ENCODE measurements around the gene TRIM44.
"Not testable (repeated sequence)": the region's sequence is repeated elsewhere in the genome, so short reads cannot be mapped to it uniquely, and the experiment has no call there.

TRIM44 gene

DNA sequence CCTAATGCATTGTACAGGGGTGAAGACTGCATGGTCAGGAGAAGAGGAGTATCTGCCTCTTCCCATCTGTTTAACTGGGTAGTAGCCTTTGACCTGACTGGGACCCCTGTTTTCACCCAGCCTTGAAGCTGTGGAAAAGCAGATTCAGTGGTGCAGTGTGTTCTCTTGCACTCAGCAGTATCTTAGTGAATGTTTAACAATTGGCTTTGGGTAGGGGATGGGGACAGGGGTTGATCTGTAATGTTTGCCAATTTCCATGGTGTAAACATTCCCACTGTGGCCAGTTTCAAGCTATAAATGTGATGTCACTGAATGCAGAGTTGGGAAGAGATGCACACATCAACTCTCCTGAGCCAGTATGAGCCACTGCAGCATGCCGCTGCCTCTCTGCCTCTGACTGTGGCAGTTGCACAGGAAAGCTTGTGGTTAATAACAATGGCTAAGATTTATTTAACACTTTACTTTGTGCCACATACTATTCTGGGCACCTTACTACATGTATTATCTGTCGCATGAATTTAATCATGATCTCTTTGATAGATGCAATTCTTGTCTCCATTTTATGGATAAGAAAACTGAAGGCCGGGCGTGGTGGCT lies 28.6 kb upstream of the TRIM44 start:
- no peak for DNase-seq

DNA sequence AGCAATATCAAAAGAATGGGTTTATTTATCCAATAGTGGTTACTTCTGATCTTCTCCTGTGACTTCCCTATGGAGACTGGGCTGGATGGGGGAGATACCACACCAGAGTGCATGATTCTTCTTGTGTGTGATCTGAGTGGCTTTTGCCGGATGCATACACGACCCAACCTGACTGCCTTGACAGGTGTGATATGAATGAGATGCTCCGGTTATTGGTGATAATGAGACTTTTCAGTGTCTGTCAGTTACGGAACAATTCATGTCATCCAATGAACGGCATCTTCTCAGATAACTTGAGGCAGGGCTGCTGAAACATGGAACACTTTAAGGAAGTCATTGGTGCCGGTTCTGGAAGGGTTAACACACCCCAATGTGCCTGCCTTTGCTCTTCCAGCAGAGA lies 26.6 kb upstream of the TRIM44 start:
- DNase-seq = no peak

DNA sequence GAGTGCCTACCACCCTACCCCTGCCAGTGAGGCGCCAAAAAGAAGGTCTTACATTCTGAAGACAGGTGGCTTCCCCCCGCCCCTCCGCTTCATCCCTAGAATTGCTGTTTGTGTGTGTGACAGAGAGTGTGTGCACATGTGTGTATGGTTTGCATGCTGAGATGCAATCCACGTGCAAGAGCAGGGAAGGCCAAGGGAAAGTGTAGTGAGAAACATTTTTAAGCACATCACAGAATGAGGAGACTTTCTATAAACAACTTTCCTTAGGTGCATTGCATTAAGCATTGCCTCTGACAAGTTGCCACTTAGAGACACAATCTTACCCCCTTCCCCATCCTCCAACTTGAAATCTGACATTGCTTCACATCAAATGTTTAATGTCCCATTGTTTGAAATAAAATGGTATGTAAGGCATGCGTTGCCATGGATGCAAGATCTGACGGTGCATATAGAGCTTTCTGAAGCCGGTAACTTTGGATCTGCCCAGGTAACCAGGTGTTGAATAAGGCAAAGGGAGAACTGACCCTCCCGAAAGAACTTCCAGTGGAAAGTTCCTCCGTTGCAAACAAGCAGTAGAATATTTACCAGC lies 22.9 kb upstream of the TRIM44 start:
- DNase-seq = no peak

DNA sequence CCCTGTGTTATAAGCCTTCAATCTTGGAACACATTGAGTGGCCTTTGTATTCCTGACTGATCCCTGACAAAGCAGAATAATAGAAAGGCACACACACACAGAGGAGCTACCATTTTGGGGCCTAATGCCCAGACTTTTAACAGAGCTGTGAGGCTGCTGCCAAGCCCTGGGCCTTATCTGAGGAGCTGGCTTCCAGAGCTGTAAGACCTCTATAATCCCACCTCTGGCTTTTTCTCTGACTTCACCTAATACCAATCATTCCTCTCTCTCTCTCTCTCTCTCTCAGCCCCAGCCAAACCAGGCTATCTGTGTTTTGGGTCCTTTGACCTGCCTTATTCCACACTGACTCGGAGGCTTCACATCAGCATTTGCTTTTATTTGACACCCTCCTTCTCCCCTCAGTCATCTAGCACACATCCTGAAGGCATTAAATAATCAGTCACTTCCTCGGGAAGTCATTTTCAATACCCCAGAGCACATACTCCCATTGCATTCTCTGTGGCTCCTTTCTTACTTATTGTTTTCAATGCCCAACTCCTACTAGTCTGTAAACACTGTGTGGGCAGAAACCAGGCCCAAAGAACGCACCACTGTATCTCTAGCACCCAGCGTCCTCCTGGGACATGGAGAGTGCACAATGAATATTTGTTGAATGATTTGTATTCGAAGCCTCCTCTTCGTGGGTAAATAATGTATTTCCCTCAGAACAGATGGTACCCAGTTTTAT lies 21.2 kb upstream of the TRIM44 start:
- DNase-seq = no peak

DNA sequence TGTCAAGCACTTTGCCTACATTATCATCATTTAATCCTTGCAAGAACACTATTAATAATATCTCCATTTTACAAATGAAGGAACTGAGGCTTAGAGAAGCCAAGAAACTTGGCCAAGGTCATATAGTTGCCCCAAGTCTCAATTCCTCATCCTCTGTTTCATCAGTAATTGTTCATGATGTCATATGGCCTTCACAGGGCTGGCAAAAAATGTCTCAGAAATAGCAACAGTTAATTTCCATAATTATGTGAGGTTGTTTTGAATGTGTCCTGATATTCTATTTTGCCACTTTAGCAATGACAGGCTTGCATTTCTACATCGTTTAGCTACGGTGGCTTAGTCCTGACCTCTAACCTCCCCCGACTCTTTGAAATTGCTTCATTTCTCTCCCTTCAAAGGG lies 20.6 kb upstream of the TRIM44 start:
- DNase-seq = no peak

DNA sequence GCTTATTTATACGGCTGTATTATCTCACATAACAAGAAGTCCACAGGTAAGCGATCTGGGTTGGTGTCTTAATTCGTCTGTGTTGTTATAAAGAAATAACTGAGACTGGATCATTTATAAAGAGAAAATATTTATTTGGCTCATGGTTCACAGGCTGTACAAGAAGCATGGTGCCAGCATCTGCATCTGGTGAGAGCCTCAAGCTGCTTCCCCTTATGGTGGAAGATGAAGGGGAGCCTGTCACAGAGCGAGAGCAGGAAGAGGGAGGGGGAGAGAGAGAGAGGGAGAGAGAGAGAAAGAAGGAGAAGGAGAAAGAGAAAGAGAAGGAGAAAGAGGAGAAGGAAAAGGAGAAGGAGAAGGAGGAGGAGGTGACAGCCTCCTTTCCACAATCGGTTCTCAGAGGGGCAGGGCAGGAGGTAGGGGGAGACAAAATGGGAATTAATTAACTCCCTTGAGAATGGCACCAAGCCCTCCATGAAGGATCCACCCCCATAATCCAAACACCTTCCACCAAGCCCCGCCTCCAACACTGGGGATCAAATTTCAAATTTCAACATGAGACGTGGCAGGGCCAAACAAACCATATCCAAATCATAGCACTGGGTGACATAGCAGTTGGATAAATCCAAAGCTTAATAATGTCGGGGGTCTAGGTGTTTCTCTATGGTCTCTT lies 15.0 kb upstream of the TRIM44 start:
- no peak for DNase-seq

DNA sequence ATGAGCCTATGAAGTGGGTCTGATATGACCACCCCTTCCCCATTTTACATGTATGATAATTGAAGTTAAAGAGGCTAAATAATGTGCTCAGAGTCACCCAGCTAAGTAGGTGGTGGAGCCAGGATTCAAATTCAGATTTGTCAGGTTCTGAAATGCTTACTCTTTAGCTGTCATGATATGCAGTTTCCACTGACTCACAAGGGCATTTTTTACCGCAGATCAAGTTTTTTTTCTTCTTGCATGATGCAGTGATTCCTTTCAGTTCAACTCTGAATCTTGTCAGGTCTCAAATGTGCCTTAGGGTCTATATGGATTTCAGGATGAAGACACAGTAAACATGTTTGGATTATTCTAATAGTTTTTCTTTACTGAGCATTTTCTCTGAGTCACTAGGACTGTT lies 12.6 kb upstream of the TRIM44 start:
- no peak for DNase-seq

DNA sequence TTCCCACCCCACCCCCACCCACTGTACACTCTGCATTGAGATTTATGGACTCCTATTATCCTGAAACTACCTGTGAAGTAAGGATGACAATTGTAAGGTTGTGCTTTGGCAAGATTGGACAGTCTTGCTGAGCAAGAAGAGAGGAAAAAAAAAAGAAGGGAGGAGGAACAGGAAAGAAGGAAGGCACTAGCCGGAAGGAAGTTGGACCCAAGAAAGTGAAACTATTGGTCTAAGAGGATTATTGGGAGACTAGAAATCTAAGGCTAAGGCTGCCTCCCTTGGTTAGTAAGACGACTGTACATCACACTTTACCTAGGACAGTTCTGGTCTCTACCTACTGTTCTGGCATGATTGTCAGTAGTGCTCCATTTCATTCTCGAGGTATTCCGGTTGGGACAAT lies 12.1 kb upstream of the TRIM44 start:
- DNase-seq = no peak

DNA sequence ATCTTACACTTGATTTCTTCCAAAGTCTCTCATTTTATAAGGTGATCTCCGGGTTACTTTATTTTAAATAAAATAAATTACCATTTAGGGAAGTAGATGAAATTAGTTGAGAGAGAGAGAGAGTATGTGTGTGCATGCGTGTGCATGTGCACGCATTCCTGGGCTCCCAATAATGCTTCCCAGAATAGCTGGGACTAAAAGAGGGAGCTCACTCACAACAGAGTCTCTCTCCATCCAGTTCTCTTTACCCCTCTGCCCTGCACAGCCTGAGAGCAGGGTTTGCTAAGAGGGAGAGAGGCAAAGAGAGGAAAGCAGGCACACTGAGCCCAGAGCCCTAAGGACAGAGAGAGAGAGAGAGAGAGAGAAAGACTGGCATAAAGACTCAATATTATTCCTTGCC lies 11.3 kb upstream of the TRIM44 start:
- no peak for DNase-seq

DNA sequence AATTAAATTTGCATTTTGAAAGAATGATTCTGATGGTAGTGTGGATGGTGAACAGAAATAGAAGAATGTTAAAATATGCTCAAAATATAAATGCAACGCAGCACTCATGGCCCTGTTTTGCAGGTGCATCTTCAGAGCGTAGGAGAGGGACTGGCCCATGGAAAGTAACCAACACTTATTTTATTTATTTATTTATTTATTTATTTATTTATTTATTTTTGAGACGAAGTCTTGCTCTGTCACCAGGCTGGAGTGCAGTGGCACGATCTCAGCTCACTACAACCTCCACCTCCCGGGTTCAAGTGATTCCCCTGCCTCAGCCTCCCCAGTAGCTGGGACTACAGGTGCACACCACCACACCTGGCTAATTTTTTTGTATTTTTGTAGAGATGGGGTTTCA lies 9.8 kb upstream of the TRIM44 start:
- not testable (repeated sequence) for DNase-seq

DNA sequence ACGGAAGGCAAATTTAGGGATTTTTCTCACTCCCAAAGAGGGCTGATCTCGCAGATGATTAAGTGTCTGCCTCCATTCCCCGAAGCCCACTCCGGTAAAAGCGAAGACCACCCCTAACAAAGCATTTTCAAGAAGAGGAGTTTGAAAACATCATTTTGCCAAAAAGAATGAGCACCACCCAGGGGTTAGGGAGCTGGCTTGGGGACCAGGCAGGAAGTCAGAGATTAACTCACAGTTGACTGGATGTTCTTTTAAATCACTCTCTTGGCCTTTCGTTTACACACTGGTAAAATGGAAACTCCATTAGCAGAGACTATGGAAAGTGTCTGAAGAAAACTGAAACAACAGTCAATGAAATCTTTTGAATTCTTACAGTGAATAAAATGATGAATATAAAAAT lies 7.9 kb upstream of the TRIM44 start:
- no peak for DNase-seq

DNA sequence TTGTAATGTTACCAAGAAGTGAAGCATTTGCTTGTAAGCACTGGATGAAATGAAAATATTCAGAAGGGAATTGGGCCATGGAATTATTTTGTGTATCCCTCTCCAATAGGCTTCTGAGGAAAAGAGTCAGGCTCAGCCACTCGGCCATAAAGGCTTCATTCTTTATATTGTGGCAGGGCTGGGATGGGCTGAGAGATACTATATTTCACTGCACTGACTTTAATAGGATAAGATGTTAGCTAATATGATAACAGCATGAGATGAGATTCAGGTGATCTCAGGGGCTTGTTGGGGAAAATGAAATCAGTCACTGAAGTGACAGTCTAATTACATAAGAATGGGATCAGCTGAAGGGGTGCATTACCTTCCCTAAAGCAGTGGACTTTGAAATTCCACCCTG lies 7.3 kb upstream of the TRIM44 start:
- no peak for DNase-seq

DNA sequence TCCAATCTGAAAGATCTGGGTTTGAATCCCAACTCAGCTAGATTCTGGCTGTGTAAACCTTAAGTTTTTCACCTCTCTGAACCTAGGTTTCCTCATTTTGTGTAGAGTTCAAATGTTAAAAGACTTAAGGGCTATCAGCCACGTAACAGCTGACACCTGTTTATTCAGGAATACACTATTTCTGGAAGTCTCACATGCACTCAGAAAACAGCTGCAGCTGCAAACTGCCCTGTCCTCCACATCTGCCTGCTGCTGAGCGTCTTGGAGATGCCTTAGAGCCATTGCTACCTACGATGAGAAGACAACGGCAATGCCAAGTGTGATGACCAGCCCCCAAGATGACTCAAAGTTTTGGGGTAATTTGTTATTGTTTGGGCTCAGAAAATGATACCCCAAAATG lies 6.7 kb upstream of the TRIM44 start:
- DNase-seq = no peak

DNA sequence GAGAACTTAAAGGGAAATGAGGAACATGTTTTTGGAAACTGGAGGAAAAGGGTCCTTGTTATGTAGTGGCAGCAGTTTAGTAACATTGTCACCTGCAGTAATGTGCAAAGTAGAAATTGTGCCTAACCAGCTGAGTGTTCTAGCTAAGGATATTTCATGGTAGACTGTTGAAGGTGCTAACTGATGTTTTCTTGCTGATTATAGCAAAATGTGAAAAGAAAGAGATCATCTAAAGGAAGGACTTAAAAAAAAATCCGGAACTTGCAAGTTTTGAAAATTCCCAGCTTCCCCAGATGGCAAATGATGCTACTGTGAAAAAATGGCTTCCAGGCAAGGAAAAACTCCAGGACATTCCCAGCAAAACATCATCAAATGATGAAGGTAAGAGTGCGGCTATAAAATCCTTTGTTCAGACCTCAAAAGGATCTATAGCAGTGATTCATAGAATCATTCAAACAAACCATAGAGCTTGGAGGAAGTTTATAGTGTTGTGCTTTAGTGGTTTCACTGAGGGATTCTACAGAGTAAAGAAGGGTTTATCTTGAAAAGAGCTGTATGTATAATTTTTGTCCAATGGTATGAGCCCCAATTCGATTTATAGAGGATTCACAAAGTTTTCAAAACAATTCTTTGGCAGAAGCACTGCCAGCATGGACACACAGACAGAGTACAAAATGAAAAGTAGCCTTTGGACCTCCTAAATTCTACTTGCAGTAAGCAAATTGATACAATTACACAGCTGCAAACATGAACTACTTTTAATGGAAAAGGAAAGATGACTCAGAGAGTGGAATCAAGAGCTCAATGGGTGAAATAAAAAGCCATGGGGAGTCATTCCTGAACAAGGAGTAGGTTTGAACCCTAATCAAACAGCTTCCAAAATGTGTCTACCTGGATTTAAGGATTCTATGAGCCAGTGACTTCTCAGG lies 4.3 kb upstream of the TRIM44 start:
- no peak for DNase-seq

DNA sequence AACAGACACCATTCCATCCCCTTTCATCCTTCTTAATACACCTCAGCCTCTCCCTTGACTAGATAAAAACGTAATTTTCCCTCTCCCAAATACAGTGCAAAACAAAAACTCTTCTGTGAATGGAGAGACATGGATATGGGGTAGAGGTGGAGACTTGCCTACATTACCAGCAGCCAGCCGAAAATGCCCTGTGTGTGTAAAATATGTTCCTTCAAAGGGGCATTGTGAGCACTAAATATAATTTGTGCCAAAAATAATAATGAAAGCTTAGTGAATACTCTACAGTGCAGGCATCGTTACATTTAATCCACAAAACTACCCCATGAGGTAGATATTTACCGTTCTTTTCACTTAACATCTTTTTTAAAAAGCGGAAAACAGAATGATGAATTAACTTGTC lies 1.0 kb upstream of the TRIM44 start:
- no peak for DNase-seq

DNA sequence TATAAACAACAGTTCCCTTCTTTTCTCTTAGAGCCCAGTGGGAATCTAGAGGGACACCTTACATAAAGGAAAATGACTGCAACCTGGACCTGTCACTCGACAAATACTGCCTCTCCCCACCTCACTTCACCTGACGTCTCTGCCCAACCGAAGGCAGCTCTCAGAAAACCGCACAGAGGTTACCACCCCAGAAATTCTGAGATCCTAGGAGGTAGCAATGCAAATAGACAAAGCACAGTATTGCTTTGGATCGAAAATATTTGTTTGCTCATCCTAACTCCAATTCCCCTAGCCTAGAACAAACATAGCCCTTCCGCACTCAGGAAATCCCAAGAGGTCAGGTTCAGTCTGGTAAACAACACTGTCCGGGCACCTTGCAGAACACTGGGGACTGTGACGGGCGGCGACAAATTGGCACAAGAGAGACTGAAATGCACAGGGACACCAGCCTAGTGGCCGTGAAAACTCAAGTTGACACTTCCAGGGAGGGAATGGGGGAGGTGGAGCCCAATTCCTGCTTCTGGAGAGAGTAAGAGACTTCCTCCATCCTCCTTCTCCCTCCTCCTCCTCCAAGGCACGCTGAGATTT lies 420 bp upstream of the TRIM44 start:
- peak; percentile 4 for DNase-seq

DNA sequence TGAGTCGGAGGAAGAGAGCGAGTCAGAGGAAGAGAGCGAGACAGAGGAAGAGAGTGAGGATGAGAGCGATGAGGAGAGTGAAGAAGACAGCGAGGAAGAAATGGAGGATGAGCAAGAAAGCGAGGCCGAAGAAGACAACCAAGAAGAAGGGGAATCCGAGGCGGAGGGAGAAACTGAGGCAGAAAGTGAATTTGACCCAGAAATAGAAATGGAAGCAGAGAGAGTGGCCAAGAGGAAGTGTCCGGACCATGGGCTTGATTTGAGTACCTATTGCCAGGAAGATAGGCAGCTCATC lies 780 bp downstream of the TRIM44 start:
- DNase-seq = no peak

DNA sequence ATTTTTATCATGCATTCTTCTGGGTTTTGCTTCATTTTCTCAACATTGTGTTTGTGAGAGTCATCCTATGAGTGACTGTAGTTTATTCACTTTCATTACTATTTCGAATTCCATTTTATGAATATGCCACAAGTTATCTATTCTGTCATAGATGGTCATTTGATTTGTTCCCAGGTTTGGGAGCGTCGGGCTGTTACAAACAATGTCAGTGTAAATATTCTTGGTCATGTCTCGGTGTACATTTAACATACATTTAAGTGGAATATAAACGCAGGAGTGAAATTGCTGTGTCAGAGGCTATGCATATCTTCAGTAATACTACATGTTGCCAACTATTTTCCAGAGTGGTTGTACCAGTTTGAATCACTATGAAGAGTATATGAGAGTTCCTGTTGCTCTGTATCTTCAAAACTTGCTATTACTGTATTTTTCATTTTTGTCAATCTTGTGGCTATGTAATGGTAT lies 2.4 kb downstream of the TRIM44 start:
- no peak for DNase-seq

DNA sequence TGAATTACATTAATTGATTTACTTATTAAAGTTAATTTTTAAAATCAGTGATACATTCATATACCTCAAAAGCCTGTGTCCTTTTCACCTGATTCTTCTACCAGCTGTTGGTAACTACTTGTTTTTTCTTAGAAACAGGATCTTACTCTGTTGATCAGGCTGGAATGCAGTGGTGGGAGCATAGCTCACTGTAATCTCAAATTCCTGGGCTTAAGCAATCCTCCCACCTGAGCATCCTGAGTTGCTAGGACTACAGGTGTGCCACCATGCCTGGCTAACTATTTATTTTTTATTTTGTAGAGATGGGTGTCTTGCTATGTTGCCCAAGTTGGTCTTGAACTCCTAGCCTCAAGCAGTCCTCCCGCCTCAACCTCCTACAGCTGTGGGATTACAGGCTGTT lies 4.7 kb downstream of the TRIM44 start:
- no peak for DNase-seq

DNA sequence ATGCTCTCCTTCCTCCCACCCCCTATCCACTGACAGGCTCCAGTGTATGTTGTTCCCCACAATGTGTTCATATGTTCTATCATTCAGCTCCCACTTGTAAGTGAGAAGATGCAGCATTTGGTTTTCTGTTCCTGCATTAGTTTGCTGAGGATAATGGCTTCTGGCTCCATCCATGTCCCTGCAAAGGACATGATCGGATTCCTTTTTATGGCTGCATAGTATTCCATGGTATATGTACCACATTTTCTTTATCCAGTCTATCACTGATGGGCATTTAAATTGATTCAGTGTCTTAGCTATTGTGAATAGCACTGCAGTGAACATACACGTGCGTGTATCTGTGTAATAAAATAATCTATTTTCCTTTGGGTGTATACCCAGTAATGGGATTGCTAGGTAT lies 5.8 kb downstream of the TRIM44 start:
- not testable (repeated sequence) for DNase-seq

DNA sequence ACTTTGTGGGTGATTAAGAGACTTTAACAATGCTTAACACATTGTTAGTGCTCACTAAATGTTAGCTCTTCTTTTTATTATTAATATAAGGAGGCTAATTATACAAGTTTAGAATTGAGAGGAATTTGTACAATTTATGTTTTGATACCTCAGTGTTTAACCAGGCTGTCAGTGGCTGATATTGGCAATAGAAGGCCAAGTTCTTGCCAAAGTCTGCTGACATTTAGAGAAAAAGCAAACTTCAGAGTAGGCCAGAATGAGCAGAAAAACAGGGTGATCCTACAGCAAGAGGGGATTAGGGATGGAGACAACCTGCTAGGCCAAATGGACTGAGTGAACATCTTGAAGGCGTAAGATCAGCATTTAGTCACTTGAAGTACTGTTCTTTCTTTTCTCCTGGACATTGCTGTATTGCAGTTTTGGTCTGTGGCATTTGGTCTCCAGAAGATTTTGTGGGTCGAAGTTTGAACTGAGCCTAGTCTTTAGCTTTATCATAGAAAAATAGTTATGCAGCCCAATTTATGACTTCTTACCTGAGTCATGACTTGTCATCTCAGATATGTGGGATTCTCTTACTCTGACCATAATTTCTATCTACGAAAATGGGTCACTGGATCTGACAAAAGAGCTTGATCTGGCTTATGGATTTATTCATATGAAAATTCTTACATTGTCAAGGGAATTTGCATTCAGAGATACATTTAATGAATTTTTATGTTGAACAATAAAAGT lies 9.0 kb downstream of the TRIM44 start:
- no peak for DNase-seq

DNA sequence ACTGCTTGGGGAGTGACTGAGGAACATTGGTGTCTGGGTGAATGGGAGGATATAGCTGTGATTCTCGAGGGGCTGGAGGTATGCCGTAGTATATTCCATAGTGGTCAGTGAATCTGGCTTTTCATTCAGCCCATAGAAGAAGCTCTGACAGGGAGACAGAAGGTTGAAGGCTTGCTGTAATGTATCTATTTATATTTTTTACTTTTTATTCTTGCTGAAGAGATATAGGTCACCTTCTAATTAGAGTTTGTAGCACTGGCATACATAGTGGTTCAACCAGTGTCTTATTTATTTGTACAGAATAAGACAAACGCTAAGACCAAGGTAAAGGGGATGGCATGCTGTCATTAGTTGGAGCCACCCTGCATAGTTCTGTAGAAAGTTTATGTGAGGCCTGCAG lies 10.0 kb downstream of the TRIM44 start:
- DNase-seq = no peak

Data from activated naive CD4-positive, alpha-beta T cell treated with Interleukin-2 at 50 U/mL for 16 hours (primary cell).